ENCODE measurements around the gene SMARCAL1.

SMARCAL1 gene

GRCh38 chr2:216392945-216393840, 19.1 kb upstream of the SMARCAL1 start:
- no peak for DNase-seq

GRCh38 chr2:216394881-216395280, 17.4 kb upstream of the SMARCAL1 start:
- peak; percentile 70 for DNase-seq

GRCh38 chr2:216399621-216400020, 12.7 kb upstream of the SMARCAL1 start:
- no peak for DNase-seq

- DNase-seq, result no peak
Observed at GRCh38 chr2:216402751-216403150, 9.5 kb upstream of the SMARCAL1 start.

- no peak for DNase-seq
Observed at GRCh38 chr2:216404010-216404618, 8.2 kb upstream of the SMARCAL1 start.

GRCh38 chr2:216405588-216405987, 6.7 kb upstream of the SMARCAL1 start:
- DNase-seq, result no peak

GRCh38 chr2:216406826-216407225, 5.5 kb upstream of the SMARCAL1 start:
- no peak for DNase-seq

GRCh38 chr2:216408426-216409290, 3.6 kb upstream of the SMARCAL1 start:
- no peak for DNase-seq

- no peak for DNase-seq
Observed at GRCh38 chr2:216410550-216410949, 1.7 kb upstream of the SMARCAL1 start.

GRCh38 chr2:216413882-216414281, 1.6 kb downstream of the SMARCAL1 start:
- DNase-seq, result no peak

GRCh38 chr2:216414772-216415319, 2.6 kb downstream of the SMARCAL1 start:
- no peak for DNase-seq

GRCh38 chr2:216415541-216415940, 3.3 kb downstream of the SMARCAL1 start:
- no peak for DNase-seq

GRCh38 chr2:216416571-216417307, 4.5 kb downstream of the SMARCAL1 start:
- DNase-seq, result no peak

GRCh38 chr2:216418981-216419380, 6.7 kb downstream of the SMARCAL1 start:
- DNase-seq, result no peak

- no peak for DNase-seq
Observed at GRCh38 chr2:216420367-216421101, 8.2 kb downstream of the SMARCAL1 start.

GRCh38 chr2:216423071-216423470, 10.8 kb downstream of the SMARCAL1 start:
- no peak for DNase-seq

GRCh38 chr2:216424274-216424673, 12.0 kb downstream of the SMARCAL1 start:
- no peak for DNase-seq

GRCh38 chr2:216425008-216425787, 12.9 kb downstream of the SMARCAL1 start:
- no peak for DNase-seq

- no peak for DNase-seq
Observed at GRCh38 chr2:216426166-216426777, 14.0 kb downstream of the SMARCAL1 start.

- no peak for DNase-seq
Observed at GRCh38 chr2:216426938-216427337, 14.7 kb downstream of the SMARCAL1 start.
